Esophagus muscularis mucosa (tissue), 4 donors: Measurements from ENCODE around the gene NKAIN1. TPM values are rescaled to one million over a fixed set of nuclear protein-coding genes. Genes with fewer than 3 reads are reported as not detected.
"Not testable (repeated sequence)": the region's sequence is repeated elsewhere in the genome, so short reads cannot be mapped to it uniquely, and the experiment has no call there.

Experiments
- DNase-seq: peaks from one replicate; pipeline ENCODE4 v3.0.0-alpha.2; 2017; ENCODE audit errors: extremely low spot score
- H3K27ac ChIP-seq, 4 donors: fragments of 200-600 bp; sonication (generic); replicated peaks in 1 of 4; 1 replicate in 3 of 4; 2 replicates in 1 of 4; pipeline ENCODE4 v1.5.1; 2016 to 2019; ENCODE audit warnings: mild to moderate bottlenecking in 1 of 4
- H3K27me3 ChIP-seq, 4 donors: fragments of 200-600 bp; sonication (generic); one replicate each; pipeline versions ENCODE4 v1.5.1 to v1.6.0; 2016 to 2019
- H3K36me3 ChIP-seq, 4 donors: fragments of 200-600 bp; sonication (generic); one replicate each; pipeline ENCODE4 v1.5.1; 2016 to 2019
- H3K4me1 ChIP-seq, 4 donors: fragments of 200-600 bp; sonication (generic); one replicate each; pipeline ENCODE4 v1.5.1; 2016 to 2019
- H3K4me3 ChIP-seq, 4 donors: fragments of 200-600 bp; sonication (generic); 1 replicate in 2 of 4; 2 replicates in 2 of 4; pipeline ENCODE4 v1.5.1; 2016 to 2019; ENCODE audit warnings: mild to moderate bottlenecking in 4 of 4, moderate library complexity in 1 of 4
- H3K9me3 ChIP-seq, 4 donors: fragments of 200-600 bp; sonication (generic); 1 replicate in 3 of 4; 2 replicates in 1 of 4; pipeline ENCODE4 v1.5.1; 2016 to 2019
- EP300 ChIP-seq: sonication (generic); formaldehyde crosslinking; IDR thresholded peaks from one replicate; pipeline ENCODE4 v1.6.1; 2017; ENCODE audit warnings: antibody characterized with exemption
- POLR2A ChIP-seq: fragments of 450-650 bp; IDR thresholded peaks from one replicate; pipeline ENCODE4 v1.6.1; 2017; ENCODE audit warnings: antibody characterized with exemption, moderate library complexity, mild to moderate bottlenecking, low read depth
- POLR2AphosphoS5 ChIP-seq, 2 donors: sonication (generic); formaldehyde crosslinking; IDR thresholded peaks; one replicate each; pipeline ENCODE4 v1.6.1; 2017; ENCODE audit warnings: antibody characterized with exemption in 2 of 2
- WGBS: methylation state at CpG from one replicate; pipeline ENCODE4 v1.1.5; 2018; 5-methylcytosine and 5-hydroxymethylcytosine counted together
- intact Hi-C: fragments of 100-400 bp; cut with DNase I; formaldehyde crosslinking; loops from one replicate; pipeline ENCODE4 v1.15.1; 2023
- total RNA-seq, 4 donors: library from RNA; depleted of rRNA; stranded (reverse); fragments of >200 nt; gene quantifications; one replicate each; pipeline versions ENCODE4 v1.1.0 to v1.2.1, GENCODE V29; 2016
- TF ChIP-seq, protein P1 (sequence below), 3 experiments: fragments of 200-600 bp in 2 of 3; fragments of 450-650 bp in 1 of 3; sonication (generic) in 2 of 3; IDR thresholded peaks; one replicate each; pipeline ENCODE4 v1.5.1; 2017 to 2019; ENCODE audit warnings: antibody characterized with exemption in 3 of 3, mild to moderate bottlenecking in 2 of 3, moderate library complexity in 1 of 3

Gene NKAIN1
- total RNA-seq, 4 donors from 2014 or later: not detected

DNA sequence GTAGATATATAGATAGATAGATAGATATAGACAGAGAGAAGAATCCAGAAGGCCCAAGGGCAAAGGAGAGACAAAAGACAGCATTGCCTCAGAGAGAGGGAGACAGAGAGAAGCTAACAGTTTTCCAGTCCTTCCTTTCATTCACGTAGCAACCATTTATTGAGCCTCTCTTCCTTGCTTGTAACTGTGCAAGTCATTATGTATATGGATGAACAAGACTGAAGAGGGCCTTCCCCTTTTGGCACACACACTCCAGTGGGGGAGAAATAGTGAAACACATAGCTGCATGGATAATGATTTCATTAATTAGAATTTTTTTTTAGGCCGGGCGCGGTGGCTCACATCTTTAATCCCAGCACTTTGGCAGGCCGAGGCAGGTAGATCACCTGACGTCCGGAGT, 99.4 kb downstream of the NKAIN1 start:
- Histone ChIP-seq H3K27me3 (no peaks in the 10 kb centered on the region), H3K36me3 (no peaks in the 10 kb centered on the region), H3K27ac (no peak overlapping the region), H3K4me3 (no peak overlapping the region), H3K4me1 (no peaks in the 10 kb centered on the region), H3K9me3 (peaks cover 0 to 5% (median 0%) of the 10 kb centered on the region in 4 donors)
- DNase-seq: no peak
- no peak for TF ChIP-seq POLR2A
- 89% methylated on average over 7 of the region's 7 CpGs for WGBS
- intact Hi-C loops: no loop called here

DNA sequence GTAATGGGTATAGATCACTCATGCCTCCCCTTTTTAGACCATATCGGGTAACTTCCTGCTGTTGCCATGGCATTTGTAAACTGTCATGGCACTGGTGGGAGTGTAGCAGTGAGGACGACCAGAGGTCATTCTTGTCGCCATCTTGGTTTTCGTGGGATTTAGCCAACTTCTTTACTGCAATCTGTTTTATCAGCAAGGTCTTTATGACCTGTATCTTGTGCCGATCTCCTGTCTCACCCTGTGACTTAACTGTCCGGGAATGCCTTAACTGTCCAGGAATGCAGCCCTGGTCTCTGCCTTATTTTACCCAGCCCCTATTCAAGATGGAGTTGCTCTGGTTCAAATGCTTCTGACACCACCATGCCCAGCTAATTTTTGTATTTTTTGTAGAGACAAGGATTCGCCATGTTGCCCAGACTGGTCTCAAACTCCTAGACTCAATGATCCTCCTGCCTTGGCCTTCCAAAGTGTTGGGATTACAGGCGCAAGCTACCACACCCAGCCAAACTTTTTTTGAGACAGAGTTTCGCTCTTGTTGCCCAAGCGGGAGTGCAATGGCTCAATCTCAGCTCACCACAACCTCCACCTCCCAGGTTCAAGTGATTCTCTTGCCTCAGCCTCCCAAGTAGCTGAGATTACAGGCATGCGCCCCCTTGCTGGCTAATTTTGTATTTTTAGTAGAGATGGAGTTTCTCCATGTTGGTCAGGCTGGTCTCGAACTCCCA, 100.7 kb downstream of the NKAIN1 start:
- H3K9me3 ChIP-seq, H3K27me3 ChIP-seq, H3K4me1 ChIP-seq, H3K36me3 ChIP-seq, H3K4me3 ChIP-seq, H3K27ac ChIP-seq, DNase-seq, intact Hi-C loops: not testable (repeated sequence)
- 97% methylated on average over 12 of the region's 12 CpGs for WGBS

DNA sequence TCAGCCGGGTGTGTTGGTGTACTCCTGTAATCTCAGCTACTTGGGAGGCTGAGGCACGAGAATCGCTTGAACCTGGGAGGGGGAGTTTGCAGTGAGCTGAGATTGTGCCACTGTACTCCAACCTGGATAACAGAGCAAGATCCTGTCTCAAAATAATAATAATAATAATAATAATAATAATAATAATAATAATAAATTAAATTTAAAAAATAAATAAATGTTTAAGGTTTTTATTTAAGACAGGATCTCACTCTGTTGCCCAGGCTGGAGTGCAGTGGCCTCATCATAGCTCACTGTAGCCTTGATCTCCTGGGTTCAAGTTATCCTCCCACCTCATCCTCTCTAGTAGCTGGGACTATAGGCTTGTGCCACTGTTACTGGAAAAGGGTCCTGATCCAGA, 101.8 kb downstream of the NKAIN1 start:
- 94% methylated on average over 3 of the region's 3 CpGs for WGBS
- DNase-seq, H3K27ac ChIP-seq, H3K27me3 ChIP-seq, H3K9me3 ChIP-seq, H3K36me3 ChIP-seq, H3K4me3 ChIP-seq, H3K4me1 ChIP-seq, intact Hi-C loops: not testable (repeated sequence)

DNA sequence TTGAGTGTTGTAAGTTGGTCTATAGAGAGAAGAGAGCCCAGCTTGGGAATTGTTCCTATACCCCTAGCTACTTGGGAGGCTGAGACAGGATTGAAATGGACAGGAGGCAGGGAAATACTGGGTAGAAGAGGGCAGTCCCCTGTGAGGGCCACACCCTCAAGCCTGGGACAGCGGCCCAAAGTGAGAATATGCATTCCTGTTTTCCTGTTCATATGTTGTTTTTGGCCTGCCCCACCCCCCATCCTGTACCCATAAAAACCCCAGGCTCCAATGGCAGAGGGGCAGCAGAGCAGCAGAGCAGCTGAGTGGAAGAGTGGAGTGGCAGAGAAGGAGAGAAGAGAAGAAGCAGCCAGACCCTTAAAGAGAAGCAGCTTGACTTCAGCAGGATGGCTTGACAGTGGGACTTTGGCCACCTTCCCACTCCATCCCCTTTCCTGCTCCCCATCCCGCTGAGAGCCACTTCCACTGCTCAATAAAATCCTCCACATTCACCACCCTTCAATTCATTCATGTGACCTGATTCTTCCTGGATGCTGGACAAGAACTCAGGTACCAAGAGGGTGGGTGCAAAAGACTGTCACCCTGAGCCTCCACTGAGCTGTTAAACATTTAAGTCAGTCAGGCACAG, 103.6 kb downstream of the NKAIN1 start:
- peaks cover 0 to 5% (median 0%) of the 10 kb centered on the region in 4 donors for H3K9me3 ChIP-seq
- no peak overlapping the region for H3K27ac ChIP-seq
- DNase-seq: no peak
- no peaks in the 10 kb centered on the region for H3K36me3 ChIP-seq
- TF ChIP-seq, protein P1, sequence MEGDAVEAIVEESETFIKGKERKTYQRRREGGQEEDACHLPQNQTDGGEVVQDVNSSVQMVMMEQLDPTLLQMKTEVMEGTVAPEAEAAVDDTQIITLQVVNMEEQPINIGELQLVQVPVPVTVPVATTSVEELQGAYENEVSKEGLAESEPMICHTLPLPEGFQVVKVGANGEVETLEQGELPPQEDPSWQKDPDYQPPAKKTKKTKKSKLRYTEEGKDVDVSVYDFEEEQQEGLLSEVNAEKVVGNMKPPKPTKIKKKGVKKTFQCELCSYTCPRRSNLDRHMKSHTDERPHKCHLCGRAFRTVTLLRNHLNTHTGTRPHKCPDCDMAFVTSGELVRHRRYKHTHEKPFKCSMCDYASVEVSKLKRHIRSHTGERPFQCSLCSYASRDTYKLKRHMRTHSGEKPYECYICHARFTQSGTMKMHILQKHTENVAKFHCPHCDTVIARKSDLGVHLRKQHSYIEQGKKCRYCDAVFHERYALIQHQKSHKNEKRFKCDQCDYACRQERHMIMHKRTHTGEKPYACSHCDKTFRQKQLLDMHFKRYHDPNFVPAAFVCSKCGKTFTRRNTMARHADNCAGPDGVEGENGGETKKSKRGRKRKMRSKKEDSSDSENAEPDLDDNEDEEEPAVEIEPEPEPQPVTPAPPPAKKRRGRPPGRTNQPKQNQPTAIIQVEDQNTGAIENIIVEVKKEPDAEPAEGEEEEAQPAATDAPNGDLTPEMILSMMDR (IDR thresholded peaks at IDR 0.05): no peak
- TF ChIP-seq POLR2AphosphoS5 (IDR thresholded peaks at IDR 0.05): no peak
- no peak for TF ChIP-seq EP300
- no peak for TF ChIP-seq POLR2A
- H3K4me3 ChIP-seq: no peak overlapping the region
- 83% methylated on average over 2 of the region's 2 CpGs for WGBS
- intact Hi-C loops: no loop called here
- H3K27me3 ChIP-seq: no peaks in the 10 kb centered on the region
- H3K4me1 ChIP-seq: no peaks in the 10 kb centered on the region

DNA sequence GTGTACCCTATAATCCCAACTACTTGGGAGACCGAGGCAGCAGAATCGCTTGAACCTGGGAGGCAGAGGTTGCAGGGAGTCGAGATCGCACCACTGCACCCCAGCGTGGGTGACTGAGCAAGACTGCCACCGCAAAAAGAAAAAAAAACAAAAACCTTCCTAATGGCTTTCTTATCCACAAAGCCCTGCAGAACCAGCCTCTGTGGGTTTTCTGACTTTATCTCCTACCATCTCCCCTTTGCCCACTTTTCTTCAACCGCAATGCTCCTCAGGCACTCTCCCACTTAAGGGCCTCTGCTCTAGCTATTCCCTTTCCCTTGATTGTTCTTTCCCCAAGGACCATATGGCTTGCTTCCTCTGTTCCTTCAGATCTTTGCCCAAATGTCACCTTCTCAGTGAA, 106.3 kb downstream of the NKAIN1 start:
- 91% methylated on average over 7 of the region's 7 CpGs for WGBS
- Histone ChIP-seq H3K9me3 (peaks cover 0 to 5% (median 0%) of the 10 kb centered on the region in 4 donors), H3K27ac (no peak overlapping the region), H3K27me3 (no peaks in the 10 kb centered on the region), H3K4me1 (no peaks in the 10 kb centered on the region), H3K4me3 (no peak overlapping the region), H3K36me3 (no peaks in the 10 kb centered on the region)
- intact Hi-C loops: no loop called here
- TF ChIP-seq POLR2AphosphoS5 (IDR thresholded peaks at IDR 0.05) (no peak), POLR2A (no peak), EP300 (no peak)
- TF ChIP-seq, protein P1 (IDR thresholded peaks at IDR 0.05): no peak
- DNase-seq: no peak

Other genes with a start within 250 kb of the NKAIN1 start
- 100 to 1,000 TPM in 1 of 4 donors, 10 to 100 TPM in 3; 71.7 to 112 (median 83.0) TPM for gene PUM1, start 174.2 kb downstream of the NKAIN1 start, total RNA-seq
- gene SNRNP40, start 56.9 kb upstream of the NKAIN1 start, total RNA-seq: 10 to 100 TPM; 36.3 to 45.7 (median 40.6) TPM
- gene ZCCHC17, start 57.1 kb upstream of the NKAIN1 start, total RNA-seq: 10 to 100 TPM; 20.9 to 29.6 (median 26.1) TPM
- gene FABP3, start 133.2 kb upstream of the NKAIN1 start, total RNA-seq: 10 to 100 TPM; 14.6 to 38.6 (median 29.8) TPM
- gene SERINC2, start 173.3 kb upstream of the NKAIN1 start, total RNA-seq: 1 to 10 TPM; 1.7 to 4.0 (median 2.8) TPM